Measurements from ENCODE around the gene PGF. TPM values are rescaled to one million over a fixed set of nuclear protein-coding genes. Genes with fewer than 3 reads are reported as not detected.

Gene PGF
- total RNA-seq, 2 experiments from 2014 or later, result 0.21 TPM; not detected in 1

DNA sequence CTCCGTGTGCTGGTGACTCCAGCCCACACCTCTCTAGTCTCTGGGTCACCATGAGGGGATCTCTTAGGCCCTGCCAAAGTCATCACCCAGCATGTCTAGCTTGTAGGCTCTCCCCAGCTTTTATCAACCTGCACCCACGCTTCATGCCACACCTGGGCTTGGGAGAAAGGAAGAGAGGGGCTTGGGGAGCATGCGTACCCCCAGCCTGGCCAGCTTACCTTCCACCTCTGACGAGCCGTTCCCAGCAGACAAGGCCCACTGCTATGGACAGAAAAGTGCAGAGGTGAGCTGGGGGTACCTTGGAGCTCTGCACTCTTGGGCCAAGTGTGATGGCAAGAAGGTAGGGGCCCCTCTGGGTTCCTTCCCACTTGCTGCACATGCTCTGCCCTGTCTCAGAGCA lies 1.7 kb downstream of the PGF start:
- DNase-seq (no peak), ATAC-seq (no peak)
- CTCF ChIA-PET, result interaction anchor here (0.8 to 2.9 kb wide), 4 partner anchors 9 to 135 kb away, joined by 4 to 18 read pairs (median 10); no protein-coding TSS in a partner anchor
- no peaks in the 10 kb centered on the region for H3K36me3 Mint-ChIP-seq (ENCODE audit: low read depth)
- H3K4me1 Mint-ChIP-seq (ENCODE audit: low read depth), result peaks cover 8% of the 10 kb centered on the region
- no peak overlapping the region for H3K4me3 Mint-ChIP-seq
- H3K27ac Mint-ChIP-seq, result no peak overlapping the region
- H3K27me3 Mint-ChIP-seq (ENCODE audit: low read depth), result peaks cover 12% of the 10 kb centered on the region
- H3K9me3 Mint-ChIP-seq (ENCODE audit: insufficient read depth), result no peaks in the 10 kb centered on the region
- POLR2A ChIA-PET, result no interaction called here

DNA sequence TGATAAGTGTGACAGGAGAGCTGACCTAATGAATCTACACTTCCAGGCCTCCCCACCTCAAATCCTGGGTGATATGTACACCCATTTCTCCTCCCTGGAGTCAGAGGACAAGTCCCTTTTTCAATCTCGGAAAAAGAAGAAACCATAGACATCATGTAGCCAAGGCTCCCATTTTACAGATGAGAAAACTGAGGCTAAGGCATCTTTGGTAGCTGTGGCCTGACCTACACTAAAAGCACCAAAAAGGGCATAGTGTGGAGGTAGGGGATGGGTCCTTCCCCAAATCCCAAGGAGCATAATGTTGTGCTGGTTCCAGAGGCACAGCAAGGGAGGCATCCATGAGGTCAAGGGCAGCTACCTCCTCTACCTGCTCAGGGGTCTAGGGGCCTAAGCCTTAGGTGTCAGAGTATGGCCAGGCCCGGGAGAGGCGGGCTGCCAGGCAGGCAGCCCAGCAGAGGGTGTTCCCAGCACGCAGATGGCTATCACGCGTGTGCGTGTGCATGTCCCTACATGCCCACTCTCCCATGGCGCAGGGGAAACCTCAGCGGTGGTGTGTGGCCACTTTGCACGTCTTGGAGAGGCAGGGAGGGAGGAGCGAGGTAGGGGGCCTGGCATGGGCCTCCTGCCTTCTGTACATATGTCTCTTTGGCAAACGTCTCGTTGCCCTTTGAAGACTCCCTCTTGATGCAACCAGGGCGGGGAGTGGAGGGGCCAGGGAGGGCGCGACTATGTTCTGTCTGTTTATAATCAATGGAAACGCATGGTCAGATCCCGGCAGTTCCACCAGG lies 2.5 kb downstream of the PGF start:
- Mint-ChIP-seq H3K36me3 (ENCODE audit: low read depth) (no peaks in the 10 kb centered on the region), H3K4me3 (no peak overlapping the region), H3K27ac (no peak overlapping the region), H3K4me1 (ENCODE audit: low read depth) (peaks cover 8% of the 10 kb centered on the region), H3K27me3 (ENCODE audit: low read depth) (peaks cover 12% of the 10 kb centered on the region), H3K9me3 (ENCODE audit: insufficient read depth) (no peaks in the 10 kb centered on the region)
- ATAC-seq (no peak), DNase-seq (no peak)
- ChIA-PET CTCF (interaction anchor here (1.4 to 2.9 kb wide), 3 partner anchors 91 to 136 kb away, joined by 3 to 11 read pairs (median 10); no protein-coding TSS in a partner anchor), POLR2A (no interaction called here)

DNA sequence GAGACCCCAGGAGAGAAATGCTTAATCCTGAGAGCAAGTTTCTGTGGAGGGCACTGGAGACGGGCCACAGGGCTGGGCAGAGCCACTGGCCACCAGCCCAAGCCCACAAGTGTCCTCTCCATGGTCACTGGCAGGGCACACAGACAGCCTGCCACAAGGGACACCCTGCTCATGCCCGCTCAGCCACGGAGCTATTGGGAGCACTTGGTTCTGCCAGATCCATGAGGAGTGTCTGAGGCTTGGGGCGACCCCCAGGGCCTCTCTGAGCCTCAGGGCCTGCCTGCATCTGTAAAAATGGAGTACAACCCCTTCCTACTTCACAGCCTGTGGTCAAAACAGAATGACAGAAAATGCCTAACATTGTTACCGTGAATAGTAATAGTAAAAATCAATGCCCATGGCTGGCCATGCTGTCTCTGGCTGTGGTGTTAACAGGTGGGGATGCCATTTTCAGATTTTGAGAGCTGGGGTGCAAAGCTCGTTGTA lies 3.2 kb downstream of the PGF start:
- Mint-ChIP-seq H3K4me1 (ENCODE audit: low read depth) (peaks cover 8% of the 10 kb centered on the region), H3K9me3 (ENCODE audit: insufficient read depth) (no peaks in the 10 kb centered on the region), H3K27me3 (ENCODE audit: low read depth) (peaks cover 10% of the 10 kb centered on the region), H3K36me3 (ENCODE audit: low read depth) (no peaks in the 10 kb centered on the region), H3K4me3 (no peak overlapping the region), H3K27ac (no peak overlapping the region)
- DNase-seq (no peak), ATAC-seq (no peak)
- CTCF ChIA-PET, result interaction anchor here (1.4 to 2.9 kb wide), 2 partner anchors 90 to 136 kb away, joined by 3 to 11 read pairs; no protein-coding TSS in a partner anchor
- POLR2A ChIA-PET, result no interaction called here

DNA sequence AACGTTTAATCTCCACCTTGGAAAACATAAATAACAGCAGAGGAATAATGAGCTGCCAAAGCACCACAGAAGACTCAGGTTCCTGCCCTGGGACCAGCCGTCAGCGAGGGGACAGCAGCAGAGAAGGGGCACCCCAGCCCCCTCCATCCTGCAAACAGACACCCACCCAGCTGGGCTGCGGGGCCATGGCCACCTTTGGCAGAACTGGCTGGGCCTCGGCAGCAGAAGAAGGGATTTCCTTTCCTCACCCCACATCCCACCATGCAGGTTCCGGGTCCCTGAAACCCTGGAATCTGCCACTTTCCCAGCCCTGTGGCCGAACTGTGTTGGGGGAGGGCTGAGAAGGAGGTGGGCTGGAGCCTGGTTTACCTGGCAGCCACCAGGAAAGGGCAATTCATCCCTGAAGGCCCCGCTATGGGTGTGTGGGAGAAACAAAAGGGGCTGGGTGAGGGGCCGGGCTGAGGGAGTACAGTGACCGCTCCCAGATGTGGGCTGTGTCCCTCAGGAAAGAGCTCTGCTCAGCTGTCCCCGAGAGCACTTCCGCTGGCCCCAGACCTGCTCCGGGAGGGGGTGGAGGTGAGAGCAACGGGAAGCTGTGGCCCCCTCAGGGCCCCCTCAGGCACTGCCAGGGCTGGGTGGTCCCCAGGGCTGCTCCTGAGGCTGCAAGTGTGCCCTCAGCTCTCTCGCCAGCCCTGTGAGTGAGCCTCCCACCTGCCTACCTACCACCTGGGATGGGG lies 3.8 kb downstream of the PGF start:
- H3K9me3 Mint-ChIP-seq (ENCODE audit: insufficient read depth), result no peaks in the 10 kb centered on the region
- H3K4me1 Mint-ChIP-seq (ENCODE audit: low read depth), result peaks cover 9% of the 10 kb centered on the region

DNA sequence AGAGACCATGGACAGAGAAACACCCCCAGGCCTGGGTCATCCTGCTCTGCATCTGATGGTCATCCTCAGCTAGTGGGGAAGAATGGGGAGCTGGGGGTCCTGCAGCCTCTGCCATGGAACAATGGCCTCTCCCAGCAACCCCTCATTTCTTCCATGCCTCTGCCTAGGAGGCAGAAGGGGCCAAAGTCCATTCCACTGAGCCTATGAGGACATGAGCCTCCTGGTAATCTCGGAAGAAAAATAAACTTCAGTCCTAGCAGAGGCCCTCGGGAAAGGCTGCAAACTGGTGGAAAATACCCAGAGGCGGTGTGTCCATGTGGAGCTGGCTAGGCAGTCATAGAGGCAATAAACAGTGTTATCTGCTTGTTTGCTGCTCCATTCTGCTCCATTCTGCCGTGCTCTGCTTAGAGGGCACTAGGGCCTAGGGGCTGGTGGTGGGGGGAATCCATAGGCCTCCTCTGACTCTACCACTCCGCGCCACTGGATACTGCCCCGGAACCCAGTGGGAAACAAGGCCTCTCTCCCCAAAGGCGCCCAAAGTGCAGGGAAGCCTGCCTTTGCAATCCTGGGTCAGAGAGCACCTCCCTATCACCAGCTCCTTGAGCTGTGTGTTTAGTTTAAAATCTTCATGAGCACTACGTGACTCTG lies 4.5 kb downstream of the PGF start:
- H3K4me3 Mint-ChIP-seq, result no peak overlapping the region
- ATAC-seq, result no peak

More for the DNA sequence above, 3.8 kb downstream of the PGF start:
- DNase-seq (no peak), ATAC-seq (no peak)
- ChIA-PET CTCF (interaction anchor here (1.4 to 2.9 kb wide), 2 partner anchors 90 to 137 kb away, joined by 3 to 11 read pairs; no protein-coding TSS in a partner anchor), POLR2A (no interaction called here)
- H3K27ac Mint-ChIP-seq, result no peak overlapping the region
- no peaks in the 10 kb centered on the region for H3K36me3 Mint-ChIP-seq (ENCODE audit: low read depth)
- no peak overlapping the region for H3K4me3 Mint-ChIP-seq
- peaks cover 6% of the 10 kb centered on the region for H3K27me3 Mint-ChIP-seq (ENCODE audit: low read depth)

DNA sequence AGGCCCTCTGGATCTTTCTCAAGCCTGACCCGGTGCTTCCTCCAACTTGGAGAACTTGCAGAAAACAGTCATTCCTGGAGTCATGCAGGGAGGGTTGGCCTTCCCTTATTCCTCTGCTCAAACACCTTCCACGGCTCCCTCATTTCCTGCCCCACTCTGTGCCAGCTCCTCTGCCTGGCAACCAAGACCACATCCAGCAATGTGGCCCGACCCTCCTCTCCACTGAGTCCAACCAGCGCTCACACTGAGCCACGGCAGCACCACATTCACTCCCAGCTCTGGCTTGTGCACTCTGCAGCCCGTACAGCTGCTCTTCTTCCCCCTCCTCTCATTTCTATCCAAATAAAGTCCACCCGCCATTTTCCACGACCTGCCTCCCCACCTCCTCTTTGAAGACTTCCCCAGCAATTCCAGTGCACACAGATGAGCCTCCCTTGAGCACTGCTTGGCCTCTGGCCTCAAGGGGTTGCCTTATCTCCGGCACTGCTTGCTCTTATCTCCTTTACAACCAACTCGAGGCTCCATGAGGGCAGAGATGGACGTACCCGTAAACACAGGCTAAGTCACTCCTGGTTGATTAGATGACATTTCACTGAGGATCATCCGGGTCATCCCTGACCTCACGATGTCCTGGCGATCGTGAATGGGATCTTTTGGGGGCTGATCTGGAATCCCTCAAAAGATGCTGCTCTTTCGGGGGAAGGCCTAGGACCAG lies 5.4 kb downstream of the PGF start:
- ChIA-PET CTCF (interaction anchor here (0.5 to 5.7 kb wide), 4 partner anchors 53 to 892 kb away, joined by 3 to 57 read pairs (median 6); partner anchors contain the start of gene EIF2B2), POLR2A (interaction anchor here (1.1 kb wide), 1 partner anchor 10 kb away, joined by 5 read pairs; no protein-coding TSS in a partner anchor)
- no peaks in the 10 kb centered on the region for H3K9me3 Mint-ChIP-seq (ENCODE audit: insufficient read depth)
- H3K4me1 Mint-ChIP-seq (ENCODE audit: low read depth), result peaks cover 13% of the 10 kb centered on the region
- no peak for ATAC-seq
- no peaks in the 10 kb centered on the region for H3K27me3 Mint-ChIP-seq (ENCODE audit: low read depth)
- no peak overlapping the region for H3K4me3 Mint-ChIP-seq
- no peak for DNase-seq
- H3K27ac Mint-ChIP-seq, result no peak overlapping the region
- H3K36me3 Mint-ChIP-seq (ENCODE audit: low read depth), result no peaks in the 10 kb centered on the region

More for the DNA sequence above, 4.5 kb downstream of the PGF start:
- H3K27me3 Mint-ChIP-seq (ENCODE audit: low read depth), result peaks cover under 1% of the 10 kb centered on the region
- no peak for DNase-seq
- POLR2A ChIA-PET, result no interaction called here
- no peaks in the 10 kb centered on the region for H3K9me3 Mint-ChIP-seq (ENCODE audit: insufficient read depth)
- no peak overlapping the region for H3K27ac Mint-ChIP-seq
- CTCF ChIA-PET, result no interaction called here
- H3K36me3 Mint-ChIP-seq (ENCODE audit: low read depth), result no peaks in the 10 kb centered on the region
- peaks cover 13% of the 10 kb centered on the region for H3K4me1 Mint-ChIP-seq (ENCODE audit: low read depth)

DNA sequence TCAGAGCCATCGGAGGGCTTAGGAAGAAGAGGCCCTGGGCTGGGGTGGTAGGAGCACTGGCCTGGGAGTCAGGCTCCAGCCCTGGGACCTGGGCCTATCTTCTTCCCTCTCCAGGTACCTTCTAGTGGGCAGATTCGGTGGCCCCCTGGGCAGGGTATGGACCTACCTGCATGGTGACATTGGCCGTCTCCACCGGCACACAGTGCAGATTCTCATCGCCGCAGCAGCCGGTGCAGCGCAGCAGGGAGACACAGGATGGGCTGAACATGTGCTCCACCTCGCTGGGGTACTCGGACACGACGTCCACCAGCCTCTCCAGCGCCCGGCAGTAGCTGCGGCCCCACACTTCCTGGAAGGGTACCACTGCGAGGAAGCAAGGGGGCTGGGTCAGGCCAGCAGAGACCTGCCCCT lies 6.2 kb downstream of the PGF start:
- H3K27ac Mint-ChIP-seq, result no peak overlapping the region
- ChIA-PET CTCF (interaction anchor here (0.5 to 5.7 kb wide), 4 partner anchors 54 to 891 kb away, joined by 3 to 57 read pairs (median 6); partner anchors contain the start of gene EIF2B2), POLR2A (interaction anchor here (1.1 kb wide), 1 partner anchor 9 kb away, joined by 5 read pairs; no protein-coding TSS in a partner anchor)
- H3K9me3 Mint-ChIP-seq (ENCODE audit: insufficient read depth), result no peaks in the 10 kb centered on the region
- ATAC-seq (no peak), DNase-seq (no peak)
- H3K36me3 Mint-ChIP-seq (ENCODE audit: low read depth), result no peaks in the 10 kb centered on the region
- H3K27me3 Mint-ChIP-seq (ENCODE audit: low read depth), result no peaks in the 10 kb centered on the region
- H3K4me3 Mint-ChIP-seq, result no peak overlapping the region
- peaks cover 7% of the 10 kb centered on the region for H3K4me1 Mint-ChIP-seq (ENCODE audit: low read depth)

DNA sequence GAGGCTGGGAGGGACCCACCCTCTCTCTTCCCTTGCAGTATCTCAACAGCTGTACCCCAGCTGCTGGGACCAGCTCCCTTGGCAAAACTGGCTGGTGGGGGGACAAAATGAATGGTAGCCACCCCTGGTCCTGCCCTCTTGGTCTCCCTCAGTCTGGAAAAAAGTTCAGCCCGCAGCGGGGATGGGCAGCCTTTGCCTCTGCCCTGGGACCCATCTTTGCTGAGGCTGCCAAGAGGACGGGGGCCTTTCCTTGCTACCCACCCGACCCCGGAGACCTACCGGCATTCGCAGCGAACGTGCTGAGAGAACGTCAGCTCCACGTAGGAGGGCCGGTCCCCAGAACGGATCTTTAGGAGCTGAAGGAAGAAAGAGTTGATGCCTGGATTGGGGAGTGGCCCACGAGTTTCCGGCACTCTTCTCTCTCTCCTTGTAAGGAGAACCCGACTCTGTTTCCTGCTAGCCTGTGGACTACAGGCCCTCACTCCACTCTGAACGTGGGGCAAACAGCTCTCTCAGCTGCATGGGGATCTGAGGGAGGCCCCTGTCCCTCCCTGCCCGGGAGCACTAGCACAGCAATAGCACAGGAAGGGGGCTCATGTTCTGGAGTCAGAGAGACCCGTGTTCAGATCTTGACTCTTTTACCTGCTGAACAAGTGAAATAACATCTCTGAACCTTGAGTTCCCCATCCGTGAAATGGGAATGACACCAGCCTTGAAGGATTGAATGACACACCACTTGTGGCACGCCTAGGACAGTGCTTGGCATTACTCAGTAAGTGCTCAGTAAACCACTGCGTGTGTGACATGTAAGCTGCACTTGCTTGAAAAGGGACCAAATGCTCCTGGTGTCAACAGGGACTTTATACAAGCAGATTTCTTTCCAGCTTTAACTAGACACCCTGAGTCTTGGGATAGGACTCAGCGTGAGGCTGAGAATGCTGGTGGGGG lies 6.9 kb downstream of the PGF start:
- Mint-ChIP-seq H3K4me3 (no peak overlapping the region), H3K27ac (no peak overlapping the region), H3K36me3 (ENCODE audit: low read depth) (no peaks in the 10 kb centered on the region), H3K9me3 (ENCODE audit: insufficient read depth) (no peaks in the 10 kb centered on the region), H3K27me3 (ENCODE audit: low read depth) (no peaks in the 10 kb centered on the region), H3K4me1 (ENCODE audit: low read depth) (peaks cover 7% of the 10 kb centered on the region)
- POLR2A ChIA-PET, result no interaction called here
- ATAC-seq (no peak), DNase-seq (no peak)
- CTCF ChIA-PET, result interaction anchor here (0.7 to 5.7 kb wide), 4 partner anchors 13 to 140 kb away, joined by 3 to 57 read pairs (median 7); partner anchors contain the start of gene EIF2B2

DNA sequence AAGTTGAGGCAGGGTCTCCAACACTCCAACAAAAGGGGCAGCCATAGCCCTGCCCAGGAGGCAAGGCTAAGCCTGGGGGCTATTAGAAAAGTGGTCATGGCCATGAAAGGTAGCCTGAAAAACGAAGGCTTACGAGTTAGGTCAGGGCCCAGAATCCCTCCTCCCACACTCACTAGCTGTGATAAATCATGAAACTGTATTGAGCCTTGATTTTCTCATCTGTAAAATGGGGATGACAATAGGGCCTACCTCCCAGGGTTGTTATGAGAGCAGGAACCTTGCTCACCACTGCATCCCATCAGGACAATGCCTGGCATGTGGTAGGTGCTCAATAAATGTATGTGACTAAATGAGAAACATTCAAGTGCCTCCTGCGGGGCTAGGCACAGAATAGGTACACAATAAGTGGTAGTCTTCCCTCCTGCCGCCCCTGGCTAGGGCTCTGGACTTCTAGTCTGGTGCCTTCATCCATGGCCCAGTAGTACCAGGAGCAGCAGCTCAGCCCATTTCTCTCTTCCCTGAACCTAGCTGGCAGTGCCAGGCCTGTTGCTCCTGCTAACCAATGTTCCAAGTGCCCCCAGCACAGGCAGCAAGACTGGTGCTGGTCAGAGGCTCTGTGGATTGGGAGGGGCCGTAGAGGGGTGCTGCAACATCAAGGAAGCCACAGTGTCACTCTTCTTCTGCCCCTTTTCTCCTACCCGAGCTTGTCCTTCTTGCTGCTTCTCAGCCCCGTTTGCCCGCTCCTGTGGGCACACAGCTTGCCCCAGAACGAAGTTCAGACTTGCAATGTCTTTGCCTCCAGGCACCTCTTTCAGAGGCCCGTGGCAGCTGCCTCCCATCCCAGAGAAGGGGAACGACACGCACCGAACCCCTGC lies 7.8 kb downstream of the PGF start:
- H3K27me3 Mint-ChIP-seq (ENCODE audit: low read depth), result no peaks in the 10 kb centered on the region
- no peaks in the 10 kb centered on the region for H3K36me3 Mint-ChIP-seq (ENCODE audit: low read depth)
- peaks cover 16% of the 10 kb centered on the region for H3K4me1 Mint-ChIP-seq (ENCODE audit: low read depth)
- no peak overlapping the region for H3K27ac Mint-ChIP-seq
- CTCF ChIA-PET, result interaction anchor here (0.6 to 5.7 kb wide), 11 partner anchors 12 to 141 kb away, joined by 3 to 57 read pairs (median 4); partner anchors contain the start of genes ACYP1 and EIF2B2
- no peaks in the 10 kb centered on the region for H3K9me3 Mint-ChIP-seq (ENCODE audit: insufficient read depth)
- ATAC-seq, result no peak
- DNase-seq, result no peak
- POLR2A ChIA-PET, result no interaction called here
- no peak overlapping the region for H3K4me3 Mint-ChIP-seq

Data from activated CD8-positive, alpha-beta T cell treated with anti-CD3 and anti-CD28 coated beads, Interleukin-2, amount 10 ng/mL, durations not matched to agents 7 days and 5 days (primary cell).